ENCODE measurements around the gene ADCY7. TPM values are rescaled to one million over a fixed set of nuclear protein-coding genes. Genes with fewer than 3 reads are reported as not detected.
A peak's percentile ranks its signal among the peaks of the same experiment; 100 is the strongest.

The ADCY7 gene
- total RNA-seq, 1 donor from 2014 or later = 39.4 TPM

DNA sequence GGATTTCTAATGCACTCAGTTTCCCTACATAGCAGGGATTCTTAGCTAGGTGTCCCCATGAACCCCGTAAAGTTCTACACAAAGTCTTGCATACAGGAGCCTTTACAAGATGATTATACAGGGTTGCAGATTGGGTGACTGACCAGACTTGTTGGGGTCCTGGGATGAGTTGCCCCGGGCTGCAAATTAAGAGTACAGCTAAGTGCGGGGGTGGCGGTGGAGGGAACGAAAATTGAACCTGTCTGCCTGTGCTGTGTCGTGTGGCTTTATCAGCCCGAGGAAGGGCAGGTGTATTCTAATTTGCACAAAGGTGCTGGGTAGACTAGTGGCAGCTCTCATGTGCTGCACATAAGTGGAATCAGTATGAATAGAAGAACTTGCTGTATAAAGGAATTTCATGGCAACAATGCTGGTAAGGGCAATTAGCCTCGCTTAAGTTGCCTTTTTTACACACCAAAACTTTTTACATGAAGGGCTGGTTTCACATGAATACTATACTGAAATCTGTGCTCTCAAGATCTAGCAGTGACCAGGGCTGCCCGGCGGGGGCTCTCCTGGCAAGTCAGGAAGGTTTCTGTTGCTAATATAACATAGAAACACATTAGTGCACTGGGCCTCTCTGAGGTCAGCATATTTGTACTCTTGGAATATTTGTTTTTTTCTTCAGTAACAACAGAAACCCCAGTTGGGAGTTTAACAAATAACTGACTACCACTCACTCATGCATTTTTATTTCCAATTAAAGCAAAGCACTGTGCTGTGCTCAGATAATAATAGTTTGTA lies 50.7 kb downstream of the ADCY7 start:
- no peak for ATAC-seq
- intact Hi-C loops (cut with DNase I) = no loop called here
- DNase-seq (ENCODE audit: low spot score) = no peak

DNA sequence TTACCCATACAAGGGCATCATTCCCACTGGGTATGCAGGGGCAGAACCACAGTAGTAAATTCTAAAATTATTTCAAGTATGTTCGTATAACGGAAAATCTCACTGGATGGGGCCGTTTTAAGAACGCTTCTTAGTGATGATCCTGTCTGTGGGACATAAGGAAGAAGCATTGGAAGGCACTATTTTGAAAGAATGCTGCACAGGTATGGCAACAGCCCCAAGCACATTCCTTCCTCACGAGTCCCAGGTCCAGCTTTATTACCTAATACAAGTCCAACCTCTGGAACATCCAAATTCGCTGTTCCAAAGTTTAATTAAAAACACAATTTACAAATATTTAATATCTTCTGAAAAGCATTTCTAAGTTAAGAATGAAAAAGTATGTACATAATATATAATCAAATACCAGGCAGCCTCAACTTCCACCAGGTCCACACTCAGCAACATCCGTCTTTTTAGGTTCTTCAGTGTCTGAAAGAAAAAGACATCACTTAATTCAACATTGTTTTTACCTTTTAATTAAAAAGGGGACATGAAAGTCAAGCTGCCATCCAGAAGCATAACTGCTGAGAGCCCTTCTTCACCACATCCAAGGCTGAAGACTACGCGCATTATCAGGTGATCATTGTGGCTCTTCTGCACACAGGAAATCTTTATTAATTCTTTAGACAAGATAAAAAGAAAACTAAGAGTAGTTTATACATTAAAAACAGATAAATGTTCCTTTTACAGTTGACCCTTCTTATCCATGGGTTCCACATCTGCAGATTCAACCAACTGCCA lies 52.6 kb downstream of the ADCY7 start:
- intact Hi-C loops (cut with DNase I) = no loop called here
- DNase-seq (ENCODE audit: low spot score) (no peak), ATAC-seq (no peak)

DNA sequence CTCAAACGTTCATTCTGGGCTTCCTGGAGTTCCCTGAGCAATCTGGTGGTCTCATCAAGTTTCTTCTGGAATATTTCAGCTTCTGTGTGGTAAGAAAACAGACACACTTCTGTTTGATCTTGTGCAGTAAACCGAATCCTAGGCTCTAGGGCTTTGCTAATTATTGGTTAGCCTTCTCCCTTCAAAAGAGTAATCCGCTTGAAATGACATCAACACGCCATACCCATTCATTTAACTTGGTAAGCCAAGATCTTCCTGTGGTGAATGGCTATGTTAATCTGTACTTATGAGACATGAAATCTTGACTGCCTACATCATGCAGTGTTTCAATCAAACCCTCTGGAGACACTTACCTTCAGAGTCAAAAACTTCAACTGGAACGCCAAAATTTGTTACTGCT lies 54.0 kb downstream of the ADCY7 start:
- DNase-seq (ENCODE audit: low spot score) (no peak), ATAC-seq (no peak)
- intact Hi-C loops (cut with DNase I) = no loop called here

DNA sequence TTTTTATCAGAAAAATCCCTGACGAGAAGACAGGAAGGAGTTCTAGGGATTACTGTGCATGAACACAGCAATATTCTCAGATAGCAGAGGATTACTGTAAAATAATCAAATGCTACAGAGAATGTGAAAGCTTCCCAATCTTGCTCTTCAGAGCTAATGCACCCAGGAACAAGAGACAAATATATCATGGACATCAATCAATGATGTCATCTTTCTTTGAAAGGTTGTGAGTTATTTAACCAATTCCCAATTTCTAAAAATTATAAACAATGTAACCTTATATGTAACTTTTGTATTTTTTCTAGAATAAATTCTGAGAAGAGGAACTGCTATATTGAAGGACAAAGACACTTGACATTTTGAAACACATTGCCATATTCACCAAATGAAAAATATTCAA lies 56.0 kb downstream of the ADCY7 start:
- intact Hi-C loops (cut with DNase I) = no loop called here
- no peak for DNase-seq (ENCODE audit: low spot score)
- ATAC-seq = no peak

DNA sequence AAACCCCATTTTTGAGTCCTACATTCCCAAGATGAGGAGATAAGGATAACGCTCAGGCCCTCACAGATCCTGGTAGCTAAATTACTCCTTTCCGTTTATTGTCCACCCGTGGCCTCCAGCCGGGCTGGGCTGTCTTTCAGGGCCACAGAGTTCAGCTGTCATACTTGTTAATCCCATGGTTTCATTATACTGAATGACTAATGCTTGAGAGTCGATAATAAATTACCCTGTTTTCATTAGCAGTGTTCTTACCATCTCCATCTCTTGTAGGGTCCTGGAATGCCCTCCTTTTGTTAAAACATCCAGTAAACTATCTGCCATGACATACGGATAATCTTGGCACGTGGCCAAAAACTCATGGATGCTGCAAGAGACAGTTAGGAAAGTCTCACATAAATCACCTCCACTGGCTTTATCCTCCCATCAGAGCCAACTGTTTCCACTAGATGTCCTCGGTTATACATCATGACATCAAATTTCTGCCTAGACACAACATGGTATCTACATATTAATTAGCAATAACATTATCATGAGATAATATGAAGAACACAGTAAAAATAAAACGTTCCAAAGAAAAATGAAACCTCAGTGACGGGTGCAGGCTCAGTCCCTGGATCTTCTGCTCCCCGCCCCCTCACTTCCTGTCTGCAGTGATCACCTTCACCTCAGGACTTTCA lies 57.1 kb downstream of the ADCY7 start:
- intact Hi-C loops (cut with DNase I) = no loop called here
- DNase-seq (ENCODE audit: low spot score) (no peak), ATAC-seq (no peak)

DNA sequence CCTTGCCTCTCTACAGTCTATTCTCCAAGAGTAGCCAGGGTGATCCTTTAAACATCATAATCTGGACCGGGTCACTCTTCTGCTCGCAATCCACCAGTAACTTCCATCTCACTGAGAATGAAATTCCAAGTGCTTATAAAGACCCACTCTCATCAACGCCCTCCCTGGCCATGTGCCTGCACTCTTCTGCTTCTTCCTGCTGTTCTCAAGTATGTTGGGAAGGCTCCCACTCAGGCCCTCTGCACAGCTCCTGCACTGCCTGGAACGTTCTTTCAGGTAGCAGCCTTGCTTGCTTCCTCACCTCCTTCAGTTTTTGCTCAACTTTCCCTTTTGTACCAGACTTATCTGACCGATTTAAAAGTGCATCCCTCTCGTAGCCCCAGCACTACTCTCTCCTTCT lies 58.0 kb downstream of the ADCY7 start:
- intact Hi-C loops (cut with DNase I) = no loop called here
- DNase-seq (ENCODE audit: low spot score) (no peak), ATAC-seq (no peak)

DNA sequence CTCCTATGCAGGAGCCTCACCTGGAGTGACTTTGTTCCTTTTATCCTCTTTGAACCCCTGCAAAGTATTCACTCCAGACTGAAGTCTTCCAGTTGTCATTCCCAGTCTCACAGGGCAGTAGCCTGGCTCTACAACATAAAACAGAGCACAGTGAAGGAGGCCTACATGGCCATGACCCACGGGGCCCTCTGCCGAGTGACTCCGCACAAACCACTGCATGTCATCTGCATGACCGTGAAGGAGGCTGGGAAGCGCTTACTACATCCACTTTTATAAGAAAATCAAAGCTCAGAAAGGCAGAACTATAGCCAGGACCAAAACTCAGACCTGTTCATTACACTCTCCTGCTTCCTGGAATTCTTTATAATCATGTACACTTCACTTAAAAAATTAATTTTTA lies 59.9 kb downstream of the ADCY7 start:
- ATAC-seq (no peak), DNase-seq (ENCODE audit: low spot score) (no peak)
- intact Hi-C loops (cut with DNase I) = no loop called here

DNA sequence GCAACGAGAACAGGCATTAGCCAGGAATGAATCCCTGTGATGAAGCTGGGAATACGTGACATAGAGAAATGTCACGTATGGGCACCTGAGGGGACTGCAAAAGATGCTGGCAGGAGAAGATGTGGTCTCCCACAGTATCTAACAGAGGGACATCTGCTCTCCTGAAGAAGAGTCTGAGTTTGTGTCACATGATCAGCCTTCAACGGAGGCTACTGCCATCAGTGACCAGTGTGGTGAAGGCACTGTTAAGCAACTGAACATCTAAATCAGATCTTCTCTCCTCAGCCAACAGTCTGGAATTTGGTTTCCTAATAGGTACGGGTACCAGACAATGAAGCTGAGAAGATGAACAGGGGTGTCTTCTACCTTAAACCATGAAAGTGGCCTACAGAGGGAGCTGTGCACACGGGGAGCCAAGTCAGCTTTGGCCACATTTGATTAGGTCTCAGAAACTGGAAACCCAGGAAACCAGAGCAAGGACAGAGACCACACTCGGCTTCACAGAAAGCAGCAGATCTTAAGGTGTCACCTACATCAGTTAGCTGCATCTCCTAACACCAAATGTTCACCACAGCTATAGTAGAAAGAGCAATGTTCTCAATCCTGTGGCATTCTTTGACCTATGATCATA lies 60.6 kb downstream of the ADCY7 start:
- peak; percentile 76 for ATAC-seq
- intact Hi-C loops (cut with DNase I) = no loop called here
- DNase-seq (ENCODE audit: low spot score) = no peak

DNA sequence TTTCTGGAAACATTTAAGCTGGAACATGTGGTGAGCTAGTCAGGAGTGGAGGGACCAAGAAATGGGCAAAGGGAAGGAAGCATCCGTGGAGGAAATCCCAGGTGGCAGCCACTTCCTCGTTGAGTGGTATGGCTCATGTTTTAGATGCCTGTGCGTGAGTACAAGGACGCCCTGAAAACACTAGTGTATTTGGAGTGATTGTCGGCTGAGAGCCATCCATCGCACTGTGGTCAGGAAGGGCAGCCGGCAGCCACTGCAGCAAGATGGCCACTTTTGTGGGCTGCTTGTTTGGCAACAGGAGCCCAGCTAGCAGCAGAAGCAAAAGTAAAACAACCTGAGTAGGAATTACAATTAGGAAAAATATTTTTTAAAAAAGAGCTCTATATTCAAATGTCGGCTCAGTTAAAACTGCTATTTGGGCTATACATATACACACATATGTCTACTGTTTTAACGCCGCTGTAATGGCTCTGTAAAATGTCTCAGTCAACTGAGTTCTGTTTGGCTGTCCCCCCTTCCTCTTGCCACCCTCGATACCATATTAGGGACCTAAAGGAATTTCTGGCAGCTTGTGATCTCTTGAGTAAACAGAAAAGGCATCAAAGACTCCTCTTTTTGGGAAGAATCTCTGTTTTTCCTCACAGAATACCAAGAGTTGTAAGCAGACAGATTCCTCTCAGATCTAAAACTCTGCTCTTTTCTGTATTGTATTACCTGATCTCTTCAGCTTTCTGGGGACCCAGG lies 63.3 kb downstream of the ADCY7 start:
- intact Hi-C loops (cut with DNase I) = no loop called here
- peak; percentile 36 for ATAC-seq
- no peak for DNase-seq (ENCODE audit: low spot score)

DNA sequence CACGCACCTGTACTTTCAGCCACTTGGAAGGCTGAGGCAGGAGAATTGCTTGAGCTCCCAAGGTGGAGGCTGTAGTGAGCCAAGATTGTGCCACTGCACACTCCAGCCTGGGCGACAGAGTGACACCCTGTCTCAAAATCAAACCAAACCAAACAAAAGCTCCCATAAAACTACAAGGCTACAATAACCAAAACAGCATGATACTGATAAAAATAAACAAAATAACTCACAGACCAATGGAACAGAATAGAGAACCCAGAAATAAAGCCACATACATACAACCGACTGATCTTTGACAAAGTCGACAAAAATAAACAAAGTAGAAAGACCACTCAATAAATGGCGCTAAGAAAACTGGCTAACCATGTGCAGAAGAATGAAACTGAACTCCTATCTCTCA lies 65.2 kb downstream of the ADCY7 start:
- ATAC-seq = no peak

DNA sequence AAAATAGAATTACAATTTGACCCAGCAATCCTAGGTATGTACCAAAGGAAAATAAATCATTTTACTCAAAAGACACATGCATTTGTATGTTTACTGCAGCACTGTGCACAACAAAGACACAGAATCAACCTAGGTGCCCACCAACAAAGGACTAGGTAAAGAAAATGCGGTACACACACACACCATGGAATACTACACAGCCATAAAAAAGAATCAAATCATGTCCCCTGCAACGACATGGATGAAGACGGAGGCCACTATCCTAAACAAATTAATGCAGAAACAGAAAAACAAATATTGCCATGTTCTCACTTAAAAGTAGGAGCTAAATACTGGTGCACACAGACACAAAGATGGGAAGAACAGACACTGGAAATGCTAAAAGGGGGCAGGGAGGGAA lies 66.2 kb downstream of the ADCY7 start:
- ATAC-seq = no peak
- DNase-seq (ENCODE audit: low spot score) = no peak
- intact Hi-C loops (cut with DNase I) = no loop called here

More for the DNA sequence above, 65.2 kb downstream of the ADCY7 start:
- no peak for DNase-seq (ENCODE audit: low spot score)
- intact Hi-C loops (cut with DNase I) = no loop called here

DNA sequence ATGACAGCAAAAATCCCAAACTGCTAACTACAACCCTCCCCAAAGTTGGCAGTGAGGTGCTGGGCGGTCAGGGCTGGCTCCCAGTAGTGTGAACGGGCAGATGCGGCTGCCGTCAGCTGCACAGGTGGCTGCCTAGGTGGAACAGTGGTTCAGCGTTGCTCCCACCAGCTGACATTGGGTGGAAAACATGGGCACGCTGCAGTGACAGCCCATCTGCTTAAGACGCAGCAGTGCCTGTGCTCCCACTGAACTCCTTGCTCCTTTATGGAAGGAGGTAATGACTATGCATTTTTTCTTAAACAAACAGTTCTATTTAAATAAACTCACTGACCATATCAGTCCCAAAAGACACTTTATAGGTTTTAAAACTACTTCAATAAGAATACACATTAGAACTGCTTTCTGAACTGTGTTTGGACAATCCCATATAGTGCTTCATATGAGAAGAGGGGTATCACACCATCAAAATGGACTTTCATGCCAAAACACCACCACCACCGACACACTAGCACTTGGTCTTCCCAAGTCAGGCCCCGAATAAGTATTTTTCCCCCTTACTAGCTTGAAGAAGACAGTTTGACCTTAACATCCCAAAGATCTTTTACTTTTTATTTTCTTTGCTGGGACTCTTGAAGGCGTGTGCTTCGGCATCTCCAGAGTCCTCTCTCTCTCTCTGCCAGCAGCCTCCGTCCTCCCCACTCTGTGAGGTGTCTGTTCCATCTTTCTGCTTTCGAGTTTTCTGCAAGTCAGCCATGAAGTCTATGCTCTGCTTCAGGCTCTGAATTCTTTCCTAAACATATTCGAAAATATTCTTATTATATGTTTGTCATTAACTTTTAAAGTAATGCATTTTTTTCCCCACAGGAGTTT lies 68.0 kb downstream of the ADCY7 start:
- ATAC-seq = no peak
- intact Hi-C loops (cut with DNase I) = no loop called here
- DNase-seq (ENCODE audit: low spot score) = no peak

DNA sequence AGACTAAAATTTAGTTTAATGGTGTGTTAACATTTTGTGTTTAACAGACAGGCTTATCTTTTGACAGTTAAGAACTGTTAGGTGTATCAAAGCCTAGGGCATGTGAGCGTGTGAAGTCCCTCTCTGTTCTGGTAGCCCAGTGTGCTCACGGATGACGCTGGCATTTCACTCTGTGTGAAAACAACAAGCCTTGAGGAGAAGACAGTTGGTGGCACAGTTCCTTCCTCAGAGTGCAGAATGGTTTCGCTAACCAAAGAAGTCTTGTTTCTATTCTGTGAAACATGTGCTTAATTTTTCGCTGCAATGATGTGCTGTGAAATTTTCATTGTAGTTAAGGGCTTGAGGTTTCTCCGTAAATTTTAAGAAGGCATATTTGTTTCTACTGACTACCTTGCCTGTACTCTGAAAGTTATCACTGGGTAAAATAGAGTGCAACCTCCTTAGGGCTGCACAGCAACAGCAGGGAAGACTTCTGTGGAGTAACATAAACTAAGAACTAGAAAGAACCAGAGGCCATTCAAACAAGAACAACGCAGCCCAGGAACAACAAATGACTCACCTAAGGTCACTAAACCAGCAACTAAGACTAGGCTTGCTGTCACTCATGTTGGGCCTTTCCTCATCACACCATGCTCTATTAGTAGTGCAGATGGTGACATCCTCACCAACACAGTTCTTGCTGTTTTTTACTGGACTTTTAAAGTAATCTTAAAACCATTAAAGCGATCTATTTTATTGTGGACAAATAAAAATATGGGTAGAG lies 69.0 kb downstream of the ADCY7 start:
- no peak for ATAC-seq
- intact Hi-C loops (cut with DNase I) = no loop called here
- no peak for DNase-seq (ENCODE audit: low spot score)

DNA sequence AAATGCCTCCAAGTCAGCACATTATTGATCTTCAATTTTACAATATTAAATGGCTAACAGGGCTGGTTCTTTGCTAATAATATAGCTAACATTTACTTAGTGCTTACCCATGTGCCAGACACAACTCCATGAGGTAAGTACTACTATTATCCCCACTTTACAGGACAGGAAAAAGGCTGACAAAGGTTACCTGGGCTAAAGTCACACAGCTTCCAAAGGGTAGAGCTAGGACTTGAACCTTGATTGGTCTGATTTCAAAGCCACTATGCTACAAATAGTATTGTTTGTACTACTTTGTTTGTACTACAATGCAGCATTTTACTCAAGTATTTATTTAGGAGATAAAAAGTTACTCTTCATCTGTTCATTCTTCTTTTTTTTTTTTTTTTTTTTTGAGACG lies 70.5 kb downstream of the ADCY7 start:
- ATAC-seq = no peak
- no peak for DNase-seq (ENCODE audit: low spot score)
- intact Hi-C loops (cut with DNase I) = no loop called here

DNA sequence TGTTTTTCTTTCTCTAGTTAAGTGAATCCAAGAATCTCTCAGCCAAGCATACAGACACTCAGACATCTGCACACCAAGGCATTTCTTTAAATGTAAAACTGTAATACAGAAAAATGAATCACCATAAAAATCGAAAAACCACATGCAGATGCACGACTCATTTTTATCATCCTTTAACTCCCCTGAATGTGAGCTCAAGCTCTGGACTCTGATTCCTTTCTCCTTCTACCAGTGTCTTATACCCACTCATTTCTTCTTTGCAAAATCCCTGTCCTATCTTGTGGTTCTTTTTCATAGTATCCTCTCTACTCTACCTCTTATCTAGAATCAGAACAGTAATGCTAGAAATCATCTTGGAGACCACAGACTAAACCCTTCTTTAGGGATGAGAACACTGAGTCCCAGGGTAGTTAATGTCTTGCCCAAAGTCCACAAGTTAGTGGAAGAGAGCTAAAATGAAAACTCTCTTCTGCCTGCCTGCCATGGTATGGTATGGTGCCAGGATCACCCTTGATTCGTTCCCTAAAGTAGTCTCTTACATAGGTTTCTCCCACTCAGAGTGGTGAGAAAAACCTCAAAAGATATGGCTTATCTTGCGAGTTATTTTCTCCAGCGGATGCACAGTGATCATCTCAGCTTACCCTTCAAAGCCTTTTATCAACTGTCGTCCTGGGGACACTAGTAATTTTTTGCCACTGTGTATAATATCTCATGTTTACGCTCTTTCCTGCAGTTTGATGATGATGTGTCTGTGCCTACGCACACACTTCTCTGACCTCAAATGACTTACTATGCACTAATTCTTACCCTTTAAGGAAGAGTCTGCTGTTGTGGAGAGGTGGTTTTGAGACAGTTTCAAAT lies 72.2 kb downstream of the ADCY7 start:
- DNase-seq (ENCODE audit: low spot score) = no peak
- intact Hi-C loops (cut with DNase I) = no loop called here
- ATAC-seq = no peak

DNA sequence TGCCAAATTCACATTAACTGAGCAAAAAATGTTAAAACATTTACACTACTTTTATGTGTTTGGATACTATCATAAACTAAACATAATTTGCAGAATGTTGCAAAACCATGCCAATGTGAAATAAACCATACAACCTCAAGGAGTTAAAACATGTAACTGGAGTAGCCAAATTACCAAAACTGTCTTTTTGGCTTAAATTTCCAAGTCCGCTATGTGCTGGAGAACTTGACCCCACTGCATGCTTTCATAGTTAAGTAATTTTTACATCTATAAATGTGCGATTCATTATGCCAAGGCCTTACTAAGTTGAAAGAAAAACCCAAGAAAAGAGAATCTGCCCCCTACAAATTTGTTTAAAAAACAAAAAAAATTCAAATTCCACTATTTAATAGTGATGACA lies 74.2 kb downstream of the ADCY7 start:
- intact Hi-C loops (cut with DNase I) = no loop called here
- no peak for ATAC-seq

More for the DNA sequence above, 74.2 kb downstream of the ADCY7 start:
- no peak for DNase-seq (ENCODE audit: low spot score)
